ENCODE measurements around the gene LIN7A.
"Not testable (repeated sequence)": the region's sequence is repeated elsewhere in the genome, so short reads cannot be mapped to it uniquely, and the experiment has no call there.

Gene LIN7A

DNA sequence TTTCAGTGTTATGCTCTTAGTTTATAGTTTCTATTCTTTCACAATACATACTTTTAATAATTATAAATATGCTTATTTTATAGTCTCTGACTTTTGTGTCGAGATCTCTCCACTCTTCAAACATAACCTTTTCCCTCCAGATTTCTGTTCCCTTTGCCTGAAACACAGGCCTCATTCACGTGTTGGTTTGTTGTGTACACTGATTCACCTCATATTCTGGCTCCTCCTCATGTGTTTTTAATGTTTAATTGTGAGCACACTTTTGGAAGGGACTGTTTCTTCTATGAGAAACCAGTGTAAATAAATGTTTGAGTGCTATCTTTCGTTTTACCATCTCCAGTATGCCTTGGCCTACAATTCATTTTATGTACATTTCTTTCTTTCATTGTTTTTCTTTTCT, 20.1 kb downstream of the LIN7A start:
- DNase-seq = no peak

DNA sequence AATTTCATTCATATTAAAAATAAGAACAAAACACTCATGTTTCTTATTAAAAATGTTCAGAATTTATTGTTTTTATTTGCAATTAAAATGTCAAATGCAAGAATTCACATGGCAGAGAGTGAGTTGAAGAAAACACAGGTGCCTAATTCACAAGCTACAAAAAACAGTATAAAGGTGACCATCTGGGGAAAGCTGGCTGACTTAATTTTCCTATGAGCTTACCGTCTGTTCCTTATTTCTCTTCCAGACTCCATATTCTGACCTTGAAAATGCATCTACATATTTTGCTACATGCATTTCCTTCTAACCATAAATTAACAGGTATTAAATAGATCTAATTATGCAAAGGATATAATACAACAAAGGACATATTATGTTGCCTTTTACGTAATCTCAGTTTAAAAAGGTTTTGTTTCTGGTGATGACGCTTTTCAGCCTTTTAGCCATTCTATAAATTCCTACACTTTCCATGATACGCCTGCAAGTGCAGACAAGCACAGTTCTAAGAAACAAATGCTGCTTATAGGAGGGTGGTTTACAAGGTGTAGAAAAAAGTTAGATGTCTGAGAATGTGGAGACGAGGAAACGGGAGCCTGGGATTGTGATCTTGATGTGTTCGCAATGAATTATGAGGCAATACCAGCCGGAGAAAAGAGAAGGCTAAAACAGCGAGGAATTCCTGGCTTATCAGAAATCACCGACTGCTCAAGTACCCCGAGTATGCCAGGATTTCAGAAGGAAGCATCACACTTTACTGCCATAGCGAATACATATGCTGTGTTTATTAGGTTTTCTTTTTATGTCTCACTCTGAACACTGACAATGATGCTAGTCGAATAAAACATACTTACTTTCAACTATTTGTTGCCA, 24.6 kb downstream of the LIN7A start:
- DNase-seq = no peak

GRCh38 chr12:80909370-80909769, 28.4 kb downstream of the LIN7A start:
- no peak for DNase-seq

- no peak for DNase-seq
Observed at GRCh38 chr12:80902711-80903110, 35.0 kb downstream of the LIN7A start.

DNA sequence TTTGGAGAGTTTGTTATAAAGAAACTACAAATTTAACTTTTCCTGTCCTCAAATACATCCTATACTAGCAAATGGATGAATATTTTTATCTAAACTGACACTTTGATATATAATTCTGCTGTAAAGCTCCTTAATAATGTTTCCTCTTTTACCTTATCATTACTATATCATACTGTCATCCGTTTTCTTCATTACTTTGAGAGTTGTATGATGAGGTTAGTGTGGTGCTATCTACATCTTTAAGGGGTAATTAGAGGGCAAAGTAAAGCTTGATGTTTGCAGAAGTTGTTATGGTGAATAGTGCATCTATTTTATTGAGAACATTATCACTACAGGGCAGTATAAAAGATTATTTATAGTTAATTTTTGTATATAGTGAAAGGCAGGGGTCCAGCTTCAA, 36.1 kb downstream of the LIN7A start:
- DNase-seq = no peak

DNA sequence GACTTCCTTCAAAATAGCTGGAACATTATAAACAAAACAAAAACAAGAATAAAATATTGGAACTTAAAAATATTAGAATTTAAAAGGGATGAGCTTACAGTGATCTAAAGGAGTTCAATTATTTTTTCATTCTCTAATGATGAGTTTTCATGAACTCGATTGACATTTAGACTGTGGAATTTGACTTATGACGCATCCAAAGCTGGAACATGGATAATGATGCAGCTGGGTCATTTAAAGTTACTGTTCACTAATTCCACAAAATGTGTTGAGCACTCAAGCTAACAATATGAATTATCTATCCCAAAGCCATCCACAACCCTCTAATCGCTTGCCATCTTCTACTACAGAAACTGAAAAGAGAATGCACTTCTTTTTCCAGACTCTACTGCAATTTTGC, 42.5 kb downstream of the LIN7A start:
- DNase-seq = no peak

- no peak for DNase-seq
Observed at GRCh38 chr12:80894179-80894578, 43.6 kb downstream of the LIN7A start.

DNA sequence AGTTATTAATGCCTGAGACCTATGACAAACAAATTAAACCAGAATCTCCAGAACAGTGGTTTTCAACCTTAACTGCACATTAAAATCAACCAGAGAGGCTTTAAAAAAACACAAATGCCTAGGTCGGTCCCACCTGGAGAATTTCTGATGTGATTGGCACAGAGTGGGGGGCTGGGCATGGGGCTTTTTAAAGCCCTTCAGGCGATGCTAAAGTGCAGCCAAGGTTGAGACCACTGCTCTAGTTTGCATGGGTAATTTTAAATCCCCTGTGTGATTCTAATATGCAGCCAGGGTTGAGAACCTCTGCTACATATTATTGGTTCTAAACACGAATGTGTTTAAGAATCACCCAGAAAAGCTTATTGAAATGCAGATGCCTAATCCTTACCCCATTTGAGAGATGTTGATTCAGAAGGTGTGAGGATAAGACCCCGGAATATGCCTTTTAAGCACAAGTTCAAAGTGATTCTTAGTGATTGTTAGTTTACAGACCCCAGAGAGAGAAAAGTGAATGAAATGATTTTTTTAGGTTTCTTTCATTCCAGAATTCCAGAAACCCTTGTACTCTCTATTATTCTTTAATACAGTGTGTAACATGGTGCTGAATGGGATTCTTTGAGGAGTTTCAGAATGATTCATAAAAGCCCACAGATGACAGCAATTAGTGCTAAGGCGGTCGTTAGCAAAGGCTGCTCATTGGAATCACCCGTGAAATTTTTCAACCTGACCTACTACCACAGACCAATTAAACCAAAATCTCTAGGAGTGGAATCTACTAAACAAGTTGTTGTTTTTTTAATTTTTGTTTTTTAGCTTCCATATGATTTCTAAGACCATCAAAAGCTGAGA, 44.9 kb downstream of the LIN7A start:
- no peak for DNase-seq

- DNase-seq = no peak
Observed at GRCh38 chr12:80884651-80885050, 53.1 kb downstream of the LIN7A start.

DNA sequence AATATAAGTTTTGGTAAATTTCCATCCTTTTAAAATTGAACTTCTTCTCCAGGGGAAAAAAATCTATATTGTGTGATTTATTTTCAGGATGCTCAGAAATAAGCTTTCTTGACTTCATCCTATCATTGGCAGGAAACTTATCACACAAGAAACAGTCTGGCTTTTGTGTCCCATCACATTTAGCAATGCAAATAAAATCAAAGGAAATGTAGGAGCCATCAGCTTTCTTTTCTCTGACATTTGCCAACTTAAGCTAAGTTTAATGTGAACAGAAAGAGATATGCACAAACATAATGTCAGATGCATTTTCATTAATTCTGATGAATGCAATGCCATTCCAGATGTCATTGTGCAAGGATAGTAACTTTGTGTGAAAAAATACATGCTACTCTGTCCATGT, 56.6 kb downstream of the LIN7A start:
- DNase-seq = no peak

DNA sequence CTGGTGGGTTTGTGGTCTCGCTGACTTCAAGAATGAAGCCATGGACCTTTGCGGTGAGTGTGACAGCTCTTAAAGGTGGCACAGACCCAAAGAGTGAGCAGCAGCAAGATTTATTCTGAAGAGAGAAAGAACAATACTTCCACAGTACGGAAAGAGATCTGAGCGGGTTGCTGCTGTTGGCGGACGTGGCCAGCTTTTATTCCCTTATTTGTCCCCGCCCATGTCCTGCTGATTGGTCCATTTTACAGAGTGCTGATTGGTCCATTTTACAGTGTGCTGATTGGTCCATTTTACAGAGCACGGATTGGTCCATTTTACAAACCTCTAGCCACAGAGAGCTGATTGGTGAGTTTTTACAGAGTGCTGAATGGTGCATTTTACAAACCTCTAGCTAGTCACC, 59.3 kb downstream of the LIN7A start:
- not testable (repeated sequence) for DNase-seq

DNA sequence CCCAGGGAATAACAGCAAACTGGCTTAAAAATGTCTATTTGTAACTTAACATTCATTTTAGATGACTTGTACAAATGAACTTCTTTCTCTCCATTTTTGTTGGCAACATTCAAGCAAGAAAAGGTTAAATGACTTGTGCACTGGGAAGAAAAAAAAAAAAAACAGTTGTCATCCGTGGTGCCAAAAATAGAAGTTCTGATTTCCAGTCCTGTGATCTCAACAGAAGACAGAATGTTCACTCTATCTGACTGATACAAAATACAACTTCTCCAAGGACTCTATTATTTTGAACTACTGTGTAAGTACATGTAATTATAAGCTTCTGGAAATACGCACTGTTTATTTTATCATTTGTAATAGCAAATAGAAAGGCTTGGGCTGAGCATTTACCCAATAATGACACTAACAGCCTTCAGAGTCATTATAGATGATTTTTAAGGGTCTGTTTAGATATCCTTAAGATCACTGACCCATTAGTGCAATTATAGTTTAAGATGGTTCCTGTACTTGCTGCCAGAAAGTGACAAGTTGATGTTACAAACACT, 59.9 kb downstream of the LIN7A start:
- DNase-seq = no peak

DNA sequence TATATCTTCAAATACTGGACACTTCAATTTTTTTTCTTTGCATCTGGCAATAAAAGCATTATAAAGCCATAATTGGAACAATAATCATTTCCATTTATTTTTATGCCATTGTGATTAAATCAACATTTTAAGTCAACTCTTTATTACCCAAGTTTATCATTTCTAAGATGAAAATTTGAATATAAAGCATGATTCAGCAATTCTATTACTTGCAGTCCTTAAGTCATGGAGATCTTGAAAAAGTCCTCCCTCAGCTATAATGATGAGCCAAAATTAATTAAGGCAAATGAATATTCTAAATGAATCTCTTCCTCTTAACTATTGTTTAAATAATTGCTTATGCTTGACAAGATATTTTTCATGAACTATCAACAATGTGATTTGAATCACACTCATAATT, 65.7 kb downstream of the LIN7A start:
- DNase-seq = no peak

DNA sequence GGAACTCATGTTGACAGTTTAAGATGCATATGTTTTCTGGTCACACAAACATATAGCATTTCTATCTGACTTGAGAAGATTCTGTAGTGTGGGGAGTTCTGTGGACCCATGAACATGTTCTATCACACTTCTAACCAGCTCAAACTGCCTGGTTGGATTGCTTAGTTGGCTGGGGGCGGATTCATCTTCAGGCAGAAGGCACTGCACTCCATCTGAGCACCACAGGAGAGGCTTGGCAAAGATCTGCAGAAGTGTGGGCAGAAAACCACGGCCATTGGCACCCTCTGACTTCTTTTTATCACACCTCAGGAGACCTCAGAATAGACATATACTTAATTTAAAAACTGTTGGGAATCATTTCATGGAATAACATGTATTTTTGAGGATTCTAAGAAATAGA, 68.5 kb downstream of the LIN7A start:
- DNase-seq = no peak

- no peak for DNase-seq
Observed at GRCh38 chr12:80868576-80868975, 69.2 kb downstream of the LIN7A start.

GRCh38 chr12:80867941-80868340, 69.8 kb downstream of the LIN7A start:
- DNase-seq = no peak

- no peak for DNase-seq
Observed at GRCh38 chr12:80864046-80864735, 73.5 kb downstream of the LIN7A start.

GRCh38 chr12:80862531-80862930, 75.2 kb downstream of the LIN7A start:
- no peak for DNase-seq

- no peak for DNase-seq
Observed at GRCh38 chr12:80861641-80862378, 75.9 kb downstream of the LIN7A start.

DNA sequence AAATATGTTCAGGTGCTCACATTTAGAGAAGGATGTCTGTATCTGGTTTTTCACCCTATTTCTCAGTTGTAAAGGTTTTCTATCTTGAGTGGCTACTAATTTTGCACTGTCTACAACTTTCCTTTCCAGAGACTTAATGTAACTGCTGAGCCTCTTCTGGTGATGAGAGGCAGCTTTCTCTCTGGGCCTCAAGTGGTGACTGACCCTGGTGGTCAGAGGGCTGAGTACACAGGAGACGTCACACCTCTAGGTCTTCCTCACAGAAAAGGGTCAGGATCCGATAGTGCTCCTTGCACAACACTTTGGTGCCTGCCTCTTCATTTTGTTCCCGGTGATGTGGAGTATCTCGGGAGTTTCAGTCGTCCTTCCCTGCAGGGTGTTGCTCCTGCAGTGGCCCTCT, 76.8 kb downstream of the LIN7A start:
- no peak for DNase-seq

- no peak for DNase-seq
Observed at GRCh38 chr12:80860206-80860605, 77.5 kb downstream of the LIN7A start.

GRCh38 chr12:80858356-80858755, 79.4 kb downstream of the LIN7A start:
- DNase-seq = no peak

GRCh38 chr12:80857311-80857710, 80.4 kb downstream of the LIN7A start:
- no peak for DNase-seq

All from activated naive CD4-positive, alpha-beta T cell (primary cell).